Bronchial epithelial cell (primary cell): ENCODE data around the gene WNT2B. TPM values are rescaled to one million over a fixed set of nuclear protein-coding genes. Genes with fewer than 3 reads are reported as not detected.

ENCODE experiments used
- DNase-seq: peaks from one replicate; pipeline ENCODE4 v3.0.0-alpha.2; 2010; ENCODE audit warnings: low read depth
- FAIRE-seq: peaks from 2 replicates; lab custom pipeline; 2011; peaks lifted over from hg19 to GRCh38; lab: Jason Lieb, UNC
- H3K27me3 ChIP-seq: 2 replicates; pipeline ENCODE4 v1.5.1; 2011; ENCODE audit warnings: low read length; ENCODE audit not compliant: control insufficient read depth, insufficient read depth
- H3K36me3 ChIP-seq: 2 replicates; pipeline ENCODE4 v1.5.1; 2011; ENCODE audit warnings: low read length; ENCODE audit not compliant: control insufficient read depth, insufficient read depth
- H3K4me3 ChIP-seq: 2 replicates; pipeline ENCODE4 v1.5.1; 2011; ENCODE audit warnings: mild to moderate bottlenecking, low read depth, low read length, control low read depth
- CTCF ChIP-seq: IDR thresholded peaks from 2 replicates; pipeline ENCODE4 v1.5.1; 2011; ENCODE audit warnings: mild to moderate bottlenecking, moderate library complexity, low read length, control low read depth, inconsistent platforms; ENCODE audit not compliant: insufficient read depth, severe bottlenecking
- total RNA-seq: library from RNA; depleted of rRNA; stranded (reverse); fragments of >200 nt; gene quantifications from 2 replicates; pipeline ENCODE4 v1.2.1, GENCODE V29; 2014

Gene WNT2B
- total RNA-seq, 1 donor from 2014 or later = 0.53 TPM

- Histone ChIP-seq H3K4me3 (no peak overlapping the region), H3K27me3 (no peaks in the 10 kb centered on the region), H3K36me3 (peaks cover 3% of the 10 kb centered on the region)
- DNase-seq = no peak
- TF ChIP-seq CTCF = no peak
- no peak for FAIRE-seq
Observed at GRCh38 chr1:112524986-112525385, 16.2 kb downstream of the WNT2B start.

GRCh38 chr1:112527266-112528010 lies 18.7 kb downstream of the WNT2B start:
- FAIRE-seq (no peak), DNase-seq (no peak)
- Histone ChIP-seq H3K27me3 (no peaks in the 10 kb centered on the region), H3K36me3 (peaks cover 3% of the 10 kb centered on the region), H3K4me3 (no peak overlapping the region)
- no peak for TF ChIP-seq CTCF

GRCh38 chr1:112528076-112528475 lies 19.3 kb downstream of the WNT2B start:
- Histone ChIP-seq H3K36me3 (peaks cover 3% of the 10 kb centered on the region), H3K27me3 (no peaks in the 10 kb centered on the region), H3K4me3 (no peak overlapping the region)
- FAIRE-seq (no peak), DNase-seq (no peak)
- TF ChIP-seq CTCF = no peak

- Histone ChIP-seq H3K4me3 (no peak overlapping the region), H3K36me3 (peaks cover 3% of the 10 kb centered on the region), H3K27me3 (no peaks in the 10 kb centered on the region)
- TF ChIP-seq CTCF = no peak
- DNase-seq (peak; percentile 91), FAIRE-seq (no peak)
Observed at GRCh38 chr1:112529301-112529700, 20.5 kb downstream of the WNT2B start.

- H3K36me3 ChIP-seq = peaks cover 2% of the 10 kb centered on the region
- H3K27me3 ChIP-seq = no peaks in the 10 kb centered on the region
- H3K4me3 ChIP-seq = no peak overlapping the region
- FAIRE-seq (no peak), DNase-seq (no peak)
- no peak for TF ChIP-seq CTCF
Observed at GRCh38 chr1:112530832-112531231, 22.1 kb downstream of the WNT2B start.

GRCh38 chr1:112532064-112532463 lies 23.3 kb downstream of the WNT2B start:
- TF ChIP-seq CTCF = no peak
- H3K36me3 ChIP-seq = no peaks in the 10 kb centered on the region
- FAIRE-seq (no peak), DNase-seq (no peak)
- H3K4me3 ChIP-seq = no peak overlapping the region
- no peaks in the 10 kb centered on the region for H3K27me3 ChIP-seq
